K562 (cell line): ENCODE measurements around the gene TASP1. TPM values are rescaled to one million over a fixed set of nuclear protein-coding genes. Genes with fewer than 3 reads are reported as not detected.

ENCODE experiments used
- ATAC-seq: fragments of 200-7000 bp; cut with Tn5 transposase; 3 replicates; pipeline ENCODE4 v1.9.1; 2020; ENCODE audit warnings: moderate library complexity
- BruUV-seq: library from RNA; stranded (reverse); fragments of 400-500 nt; replicated peaks from 2 replicates; lab custom pipeline; 2021; lab: Mats Ljungman, UMichigan
- CTCF ChIA-PET: fragments of 300-600 bp; formaldehyde crosslinking; extraction: SDS; loops from one replicate; lab custom pipeline; 2021; ENCODE audit warnings: low intra/inter-chr PET ratio; lab: Yijun Ruan, JAX
- POLR2A ChIA-PET: fragments of 300-600, 350-650 bp; sonication (Branson Sonifier 250); formaldehyde crosslinking; extraction: SDS; loops from one replicate; lab custom pipeline; 2021; ENCODE audit warnings: antibody characterized with exemption, inconsistent platforms; lab: Yijun Ruan, JAX
- DNase-seq, 4 experiments: peaks; one replicate each; pipeline versions ENCODE4 v3.0.0 to v3.0.0-alpha.2; 2011 to 2018; ENCODE audit warnings: low spot score in 3 of 4, mixed read lengths in 3 of 4; ENCODE audit errors: extremely low read depth in 1 of 4
- FAIRE-seq: peaks from 2 replicates; lab custom pipeline; 2011; peaks lifted over from hg19 to GRCh38; lab: Jason Lieb, UNC
- H2AFZ ChIP-seq: 2 replicates; pipeline ENCODE4 v1.6.0; 2011; ENCODE audit warnings: low read depth, low read length, control low read depth, inconsistent platforms
- H3K27ac ChIP-seq: fragments of 200-600 bp; 3 replicates; pipeline ENCODE4 v1.8.0; 2011; ENCODE audit warnings: low read depth, mild to moderate bottlenecking, control low read depth, inconsistent platforms, low read length, moderate library complexity, mixed read lengths; ENCODE audit errors: extremely low read depth
- H3K27me3 ChIP-seq, 2 experiments: fragments of 300-600 bp in 1 of 2; 2 replicates in 1 of 2; 3 replicates in 1 of 2; pipeline versions ENCODE4 v1.6.0 to v1.8.0; 2011; ENCODE audit warnings: inconsistent platforms in 2 of 2, low read length in 2 of 2, mild to moderate bottlenecking in 1 of 2, mixed read lengths in 1 of 2, moderate library complexity in 1 of 2; ENCODE audit not compliant: control insufficient read depth in 2 of 2, insufficient read depth in 2 of 2
- H3K36me3 ChIP-seq: fragments of 300-600 bp; 3 replicates; pipeline ENCODE4 v1.8.0; 2011; ENCODE audit warnings: mild to moderate bottlenecking, low read length, inconsistent platforms; ENCODE audit not compliant: control insufficient read depth, insufficient read depth
- H3K4me1 ChIP-seq, 2 experiments: fragments of 200-600 bp in 1 of 2; replicated peaks in 1 of 2; 2 replicates in 1 of 2; 3 replicates in 1 of 2; pipeline versions ENCODE4 v1.5.1 to v1.8.0; 2011; ENCODE audit warnings: inconsistent platforms in 2 of 2, low read length in 2 of 2, mild to moderate bottlenecking in 1 of 2, mixed read lengths in 1 of 2, moderate library complexity in 1 of 2; ENCODE audit not compliant: control insufficient read depth in 2 of 2, insufficient read depth in 2 of 2
- H3K4me2 ChIP-seq: 2 replicates; pipeline ENCODE4 v1.6.1; 2011; ENCODE audit warnings: low read length, control low read depth, inconsistent platforms, mixed read lengths; ENCODE audit not compliant: insufficient read depth
- H3K4me3 ChIP-seq: fragments of 200-600 bp; sonication (generic), shearing (Covaris generic); 2 replicates; pipeline ENCODE4 v1.5.1; 2016; ENCODE audit warnings: control low read depth, inconsistent platforms
- H3K79me2 ChIP-seq: fragments of 200-600 bp; 3 replicates; pipeline ENCODE4 v1.8.0; 2011; ENCODE audit warnings: low read length, inconsistent platforms; ENCODE audit not compliant: control insufficient read depth, insufficient read depth
- H3K9ac ChIP-seq, 2 experiments: 2 replicates each; pipeline versions ENCODE4 v1.6.0 to v1.6.1; 2011; ENCODE audit warnings: low read depth in 2 of 2, low read length in 2 of 2, control low read depth in 1 of 2, inconsistent platforms in 1 of 2, mild to moderate bottlenecking in 1 of 2, mixed read lengths in 1 of 2; ENCODE audit not compliant: insufficient read depth in 1 of 2
- H3K9me1 ChIP-seq: one replicate; pipeline ENCODE4 v1.6.0; 2011; ENCODE audit warnings: inconsistent platforms, mild to moderate bottlenecking, low read length, moderate library complexity; ENCODE audit not compliant: control insufficient read depth, insufficient read depth
- H3K9me3 ChIP-seq: replicated peaks from 2 replicates; pipeline ENCODE4 v1.5.1; 2011; ENCODE audit warnings: low read depth, low read length, inconsistent platforms; ENCODE audit not compliant: control insufficient read depth, insufficient read depth
- H4K20me1 ChIP-seq: replicated peaks from 2 replicates; pipeline ENCODE4 v1.6.1; 2011; ENCODE audit warnings: low read length, inconsistent platforms, mixed read lengths; ENCODE audit not compliant: control insufficient read depth, insufficient read depth
- AFF4 ChIP-seq: sonication (generic); formaldehyde crosslinking; IDR thresholded peaks from 2 replicates; pipeline ENCODE4 v1.8.0; 2023; ENCODE audit warnings: mild to moderate bottlenecking, missing genetic modification reagents
- ARID3A ChIP-seq: IDR thresholded peaks from 2 replicates; pipeline ENCODE4 v1.6.1; 2012; ENCODE audit warnings: low read depth, low read length, improper control_type of control experiment, borderline replicate concordance
- CEBPZ ChIP-seq: fragments of 150-350 bp; IDR thresholded peaks from 2 replicates; pipeline ENCODE4 v1.6.1; 2014; ENCODE audit warnings: low read depth, mild to moderate bottlenecking, low read length, borderline replicate concordance
- NFIX ChIP-seq: fragments of 250-450 bp; sonication (Bioruptor Pico); IDR thresholded peaks from 2 replicates; pipeline ENCODE4 v1.4.0; 2020; ENCODE audit warnings: low read depth, mild to moderate bottlenecking, moderate library complexity
- TAF15 ChIP-seq: fragments of 200-400 bp; formaldehyde crosslinking; IDR thresholded peaks from 2 replicates; pipeline ENCODE4 v1.6.1; 2017; ENCODE audit warnings: mild to moderate bottlenecking, low read depth, low read length, moderate library complexity
- ZNF133 ChIP-seq: fragments of 250-450 bp; sonication (Bioruptor Pico); IDR thresholded peaks from 2 replicates; pipeline ENCODE4 v1.4.0; 2020; ENCODE audit warnings: mild to moderate bottlenecking
- WGBS: fragments of 100-300 bp; shearing (Covaris generic); methylation state at CpG from one replicate; pipeline ENCODE4 v1.1.6; 2016; ENCODE audit warnings: low coverage, mixed read lengths; ENCODE audit not compliant: insufficient coverage; ENCODE audit errors: missing lambda C conversion rate; 5-methylcytosine and 5-hydroxymethylcytosine counted together
- in situ Hi-C: fragments of 300-500 bp; cut with MboI; formaldehyde crosslinking; loops from 4 replicates; pipeline ENCODE4 v1.15.0; 2018; ENCODE audit warnings: inconsistent platforms, mixed read lengths
- intact Hi-C: fragments of 100-400 bp; cut with micrococcal nuclease; formaldehyde crosslinking; loops from 2 replicates; pipeline ENCODE4 v1.14.2; 2022
- polyA plus RNA-seq, 8 experiments: library from polyadenylated mRNA; depleted of rRNA in 4 of 8; stranded (reverse) in 5 of 8; unstranded in 3 of 8; fragments of >200 nt; fragmentation: Nextera tagmentation in 2 of 8; fragmentation: Illumina TruSeq in 1 of 8; extraction: Ambion mirVana in 2 of 8; extraction: Trizol in 1 of 8; gene quantifications; 2 replicates each; pipeline versions ENCODE4 v1.2.1 to v1.2.3, GENCODE V29; 2011 to 2014; ENCODE audit warnings: inconsistent platforms in 1 of 8, missing spikeins in 1 of 8
- total RNA-seq, 7 experiments: library from RNA; depleted of rRNA in 6 of 7; stranded (reverse); fragments of >200 nt in 6 of 7; fragmentation: Illumina TruSeq in 2 of 7; extraction: Trizol in 2 of 7; gene quantifications; 2 replicates each; pipeline versions ENCODE4 v1.2.1 to v1.2.3, GENCODE V29; 2011 to 2021; ENCODE audit warnings: low replicate concordance in 1 of 7

TASP1 gene
- total and polyA plus RNA-seq, 9 of the 15 experiments (the other 6 are each of a cell fraction or from before 2014, with no cell fraction given), result 3.7 to 10.6 (median 6.4) TPM

GRCh38 chr20:13424174-13424833, 214.4 kb downstream of the TASP1 start:
- H3K9me3 ChIP-seq, result no peaks in the 10 kb centered on the region
- intact Hi-C loops (no loop called here), in situ Hi-C loops (no loop called here)
- no peak overlapping the region for H3K4me3 ChIP-seq
- no peak overlapping the region for H3K9ac ChIP-seq
- H3K4me1 ChIP-seq, result no peaks in the 10 kb centered on the region
- H2AFZ ChIP-seq, result no peak overlapping the region
- H3K27ac ChIP-seq, result no peak overlapping the region
- POLR2A ChIA-PET, result no interaction called here
- no peaks in the 10 kb centered on the region for H3K27me3 ChIP-seq
- no peak overlapping the region for H3K4me2 ChIP-seq
- BruUV-seq, result no TSS peak
- WGBS, result 81% methylated on average over 4 of the region's 5 CpGs
- no peaks in the 10 kb centered on the region; the same call in 1 of the 2 replicates for H4K20me1 ChIP-seq
- FAIRE-seq (no peak), DNase-seq (no peak), ATAC-seq (no peak)
- H3K79me2 ChIP-seq, result no peaks in the 10 kb centered on the region
- no peaks in the 10 kb centered on the region for H3K9me1 ChIP-seq
- CTCF ChIA-PET, result no interaction called here
- H3K36me3 ChIP-seq, result 0 out of 3 replicates have a peak, but pooled peaks cover 3% of the 10 kb centered on the region
- no peak for TF ChIP-seq ZNF133 (CRISPR knock-in tag)
- no peak for TF ChIP-seq ARID3A
- no peak for TF ChIP-seq NFIX (CRISPR knock-in tag)
- no peak for TF ChIP-seq CEBPZ
- no peak for TF ChIP-seq AFF4 (CRISPR knock-in tag)
- TF ChIP-seq TAF15, result no peak
